Measurements from ENCODE around the gene FGD4. TPM values are rescaled to one million over a fixed set of nuclear protein-coding genes. Genes with fewer than 3 reads are reported as not detected.

FGD4 gene
- total RNA-seq, 4 donors from 2014 or later, result 22.1 to 56.7 (median 38.0) TPM

- no peaks in the 10 kb centered on the region for H3K9me3 ChIP-seq
- ATAC-seq, result no peak
- no peaks in the 10 kb centered on the region for H3K27me3 ChIP-seq
- TF ChIP-seq POLR2AphosphoS5 (IDR thresholded peaks at IDR 0.05), result no peak
- no peak for TF ChIP-seq EP300 (IDR thresholded peaks at IDR 0.05)
- TF ChIP-seq CTCF (IDR thresholded peaks at IDR 0.05), result no peak
- TF ChIP-seq POLR2A (IDR thresholded peaks at IDR 0.05), result no peak
- H3K4me1 ChIP-seq, result no peaks in the 10 kb centered on the region
- H3K36me3 ChIP-seq, result no peaks in the 10 kb centered on the region
- no peak overlapping the region for H3K4me3 ChIP-seq
- WGBS, 2 donors (ENCODE audit: low coverage in 1 of 2), result 88 to 100% methylated on average over 3 of the region's 3 CpGs
- H3K27ac ChIP-seq, result no peak overlapping the region
These were observed 71.6 kb downstream of the FGD4 start for GRCh38 chr12:32470936-32471470.

GRCh38 chr12:32471591-32472001 is 72.2 kb downstream of the FGD4 start:
- WGBS, 2 donors (ENCODE audit: low coverage in 1 of 2), result no CpG with 5 or more reads among the region's 1 CpG

GRCh38 chr12:32475724-32476123 is 76.4 kb downstream of the FGD4 start:
- Histone ChIP-seq H3K36me3 (no peaks in the 10 kb centered on the region), H3K4me3 (no peak overlapping the region), H3K9me3 (no peaks in the 10 kb centered on the region), H3K4me1 (no peaks in the 10 kb centered on the region), H3K27me3 (no peaks in the 10 kb centered on the region), H3K27ac (no peak overlapping the region)
- TF ChIP-seq EP300 (IDR thresholded peaks at IDR 0.05), result no peak
- no peak for TF ChIP-seq POLR2AphosphoS5 (IDR thresholded peaks at IDR 0.05)
- no peak for TF ChIP-seq POLR2A (IDR thresholded peaks at IDR 0.05)
- no peak for TF ChIP-seq CTCF (IDR thresholded peaks at IDR 0.05)
- ATAC-seq, result no peak
- 63% methylated on average over 1 of the region's 1 CpG; no CpG with 5 or more reads in 1 of the 2 donors for WGBS, 2 donors (ENCODE audit: low coverage in 1 of 2)

More at GRCh38 chr12:32471591-32472001, 72.2 kb downstream of the FGD4 start:
- TF ChIP-seq POLR2AphosphoS5 (IDR thresholded peaks at IDR 0.05), result no peak
- H3K36me3 ChIP-seq, result no peaks in the 10 kb centered on the region
- H3K4me1 ChIP-seq, result no peaks in the 10 kb centered on the region
- no peak overlapping the region for H3K27ac ChIP-seq
- no peaks in the 10 kb centered on the region for H3K27me3 ChIP-seq
- no peak for ATAC-seq
- no peak overlapping the region for H3K4me3 ChIP-seq
- H3K9me3 ChIP-seq, result no peaks in the 10 kb centered on the region

- Histone ChIP-seq H3K27ac (no peak overlapping the region), H3K4me3 (no peak overlapping the region), H3K36me3 (no peaks in the 10 kb centered on the region), H3K4me1 (no peaks in the 10 kb centered on the region), H3K9me3 (no peaks in the 10 kb centered on the region), H3K27me3 (no peaks in the 10 kb centered on the region)
- no peak for ATAC-seq
- TF ChIP-seq POLR2AphosphoS5 (IDR thresholded peaks at IDR 0.05) (no peak), POLR2A (IDR thresholded peaks at IDR 0.05) (no peak), CTCF (IDR thresholded peaks at IDR 0.05) (no peak), EP300 (IDR thresholded peaks at IDR 0.05) (no peak)
- 77 to 93% methylated on average over 3 of the region's 3 CpGs for WGBS, 2 donors (ENCODE audit: low coverage in 1 of 2)
These were observed 77.1 kb downstream of the FGD4 start for GRCh38 chr12:32476446-32476845.

- ATAC-seq, result no peak
- no peak overlapping the region for H3K4me3 ChIP-seq
- H3K9me3 ChIP-seq, result no peaks in the 10 kb centered on the region
- H3K27ac ChIP-seq, result no peak overlapping the region
- 45 to 78% methylated on average over 2 of the region's 2 CpGs for WGBS, 2 donors (ENCODE audit: low coverage in 1 of 2)
- H3K27me3 ChIP-seq, result no peaks in the 10 kb centered on the region
- H3K36me3 ChIP-seq, result no peaks in the 10 kb centered on the region
- peaks cover 0 to 9% (median 0%) of the 10 kb centered on the region in 3 donors for H3K4me1 ChIP-seq
- TF ChIP-seq POLR2A (IDR thresholded peaks at IDR 0.05) (no peak), EP300 (IDR thresholded peaks at IDR 0.05) (no peak), POLR2AphosphoS5 (IDR thresholded peaks at IDR 0.05) (no peak), CTCF (IDR thresholded peaks at IDR 0.05) (no peak)
These were observed 78.4 kb downstream of the FGD4 start for GRCh38 chr12:32477714-32478113.
